HG02943 (cell line): ENCODE measurements around the gene CREBBP.

Experiments used
- ATAC-seq: cut with Tn5 transposase; IDR thresholded peaks from one replicate; pipeline ENCODE4 v1.9.1; 2021; ENCODE audit warnings: mild to moderate bottlenecking, low read depth, moderate library complexity; ENCODE audit not compliant: unreplicated experiment

CREBBP gene

GRCh38 chr16:3800477-3801270, 79.8 kb downstream of the CREBBP start:
- no peak for ATAC-seq

GRCh38 chr16:3800019-3800418, 80.5 kb downstream of the CREBBP start:
- ATAC-seq, result no peak

- ATAC-seq, result no peak
Observed at GRCh38 chr16:3799354-3799753, 81.2 kb downstream of the CREBBP start.

GRCh38 chr16:3798838-3799237, 81.7 kb downstream of the CREBBP start:
- ATAC-seq, result no peak

- ATAC-seq, result no peak
Observed at GRCh38 chr16:3797904-3798811, 82.4 kb downstream of the CREBBP start.

- ATAC-seq, result no peak
Observed at GRCh38 chr16:3797473-3797872, 83.0 kb downstream of the CREBBP start.

GRCh38 chr16:3793161-3793576, 87.3 kb downstream of the CREBBP start:
- ATAC-seq, result no peak

GRCh38 chr16:3792472-3793012, 88.0 kb downstream of the CREBBP start:
- no peak for ATAC-seq

- no peak for ATAC-seq
Observed at GRCh38 chr16:3791701-3792100, 88.8 kb downstream of the CREBBP start.

- no peak for ATAC-seq
Observed at GRCh38 chr16:3789375-3790099, 91.0 kb downstream of the CREBBP start.

GRCh38 chr16:3788711-3789374, 91.7 kb downstream of the CREBBP start:
- ATAC-seq, result no peak

GRCh38 chr16:3787924-3788661, 92.4 kb downstream of the CREBBP start:
- ATAC-seq, result no peak

- no peak for ATAC-seq
Observed at GRCh38 chr16:3785413-3785812, 95.1 kb downstream of the CREBBP start.

GRCh38 chr16:3783516-3783915, 97.0 kb downstream of the CREBBP start:
- ATAC-seq, result no peak

GRCh38 chr16:3782566-3782965, 97.9 kb downstream of the CREBBP start:
- no peak for ATAC-seq

GRCh38 chr16:3781421-3781820, 99.1 kb downstream of the CREBBP start:
- no peak for ATAC-seq

- ATAC-seq, result no peak
Observed at GRCh38 chr16:3780570-3780969, 99.9 kb downstream of the CREBBP start.

GRCh38 chr16:3776316-3776715, 104.2 kb downstream of the CREBBP start:
- no peak for ATAC-seq

GRCh38 chr16:3774819-3775218, 105.7 kb downstream of the CREBBP start:
- ATAC-seq, result no peak
